Measurements from ENCODE around the gene HPN. TPM values are rescaled to one million over a fixed set of nuclear protein-coding genes. Genes with fewer than 3 reads are reported as not detected.
"Not testable (repeated sequence)": the region's sequence is repeated elsewhere in the genome, so short reads cannot be mapped to it uniquely, and the experiment has no call there.

HPN gene
- polyA plus RNA-seq, 6 donors from 2014 or later, result not detected

- no peak overlapping the region for H3K27ac Mint-ChIP-seq
- DNase-seq (no peak), ATAC-seq (ENCODE audit: low read depth in 2 of 2) (no peak)
- H3K4me1 Mint-ChIP-seq, result peaks cover 5 to 28% (median 12%) of the 10 kb centered on the region in 3 donors
- peaks cover 0 to 4% (median 0%) of the 10 kb centered on the region in 3 donors for H3K27me3 Mint-ChIP-seq
- no peaks in the 10 kb centered on the region for H3K36me3 Mint-ChIP-seq
- no peak overlapping the region for H3K4me3 Mint-ChIP-seq
- H3K9me3 Mint-ChIP-seq, result no peaks in the 10 kb centered on the region
Observed at GRCh38 chr19:35093430-35093829, 51.9 kb downstream of the HPN start.

GRCh38 chr19:35093941-35094647 is 52.6 kb downstream of the HPN start:
- Mint-ChIP-seq H3K27me3 (peaks cover 0 to 4% (median 0%) of the 10 kb centered on the region in 3 donors), H3K4me1 (peaks cover 0 to 21% (median 5%) of the 10 kb centered on the region in 3 donors), H3K4me3 (no peak overlapping the region), H3K27ac (no peak overlapping the region), H3K36me3 (no peaks in the 10 kb centered on the region), H3K9me3 (no peaks in the 10 kb centered on the region)
- no peak for ATAC-seq (ENCODE audit: low read depth in 2 of 2)
- DNase-seq, result no peak

- Mint-ChIP-seq H3K4me3 (no peak overlapping the region), H3K27me3 (peaks cover 0 to 4% (median 0%) of the 10 kb centered on the region in 3 donors), H3K27ac (no peak overlapping the region), H3K9me3 (no peaks in the 10 kb centered on the region), H3K36me3 (no peaks in the 10 kb centered on the region), H3K4me1 (peaks cover 0 to 16% (median 4%) of the 10 kb centered on the region in 3 donors)
- ATAC-seq (ENCODE audit: low read depth in 2 of 2) (no peak), DNase-seq (no peak)
Observed at GRCh38 chr19:35094656-35095055, 53.1 kb downstream of the HPN start.

GRCh38 chr19:35095667-35096368 is 54.3 kb downstream of the HPN start:
- DNase-seq (no peak), ATAC-seq (ENCODE audit: low read depth in 2 of 2) (no peak)
- Mint-ChIP-seq H3K36me3 (no peaks in the 10 kb centered on the region), H3K27me3 (peaks cover 0 to 4% (median 0%) of the 10 kb centered on the region in 3 donors), H3K27ac (peak overlapping the region in 2 of 6 donors; percentile 9 to 30), H3K4me1 (peaks cover 0 to 5% (median 0%) of the 10 kb centered on the region in 3 donors), H3K9me3 (no peaks in the 10 kb centered on the region), H3K4me3 (no peak overlapping the region)

- H3K4me3 Mint-ChIP-seq, result no peak overlapping the region
- no peaks in the 10 kb centered on the region for H3K36me3 Mint-ChIP-seq
- H3K27ac Mint-ChIP-seq, result peak overlapping the region in 2 of 6 donors; percentile 22 to 29
- H3K4me1 Mint-ChIP-seq, result peaks cover 0 to 3% (median 0%) of the 10 kb centered on the region in 3 donors
- no peak for ATAC-seq (ENCODE audit: low read depth in 2 of 2)
- peaks cover 0 to 4% (median 0%) of the 10 kb centered on the region in 3 donors for H3K27me3 Mint-ChIP-seq
- DNase-seq, result no peak
- no peaks in the 10 kb centered on the region for H3K9me3 Mint-ChIP-seq
Observed at GRCh38 chr19:35098413-35099049, 57.0 kb downstream of the HPN start.

GRCh38 chr19:35099155-35099896 is 57.8 kb downstream of the HPN start:
- Mint-ChIP-seq H3K4me1 (peaks cover 0 to 3% (median 0%) of the 10 kb centered on the region in 3 donors), H3K4me3 (no peak overlapping the region), H3K27me3 (peaks cover 0 to 4% (median 0%) of the 10 kb centered on the region in 3 donors), H3K9me3 (no peaks in the 10 kb centered on the region), H3K36me3 (no peaks in the 10 kb centered on the region), H3K27ac (peak overlapping the region in 1 of 6 donors; percentile 29)
- ATAC-seq (ENCODE audit: low read depth in 2 of 2) (no peak), DNase-seq (no peak)

GRCh38 chr19:35099897-35100275 is 58.4 kb downstream of the HPN start:
- Mint-ChIP-seq H3K36me3 (no peaks in the 10 kb centered on the region), H3K27ac (peak overlapping the region in 1 of 6 donors; percentile 37), H3K9me3 (no peaks in the 10 kb centered on the region), H3K4me3 (no peak overlapping the region), H3K27me3 (peaks cover 0 to 4% (median 0%) of the 10 kb centered on the region in 3 donors), H3K4me1 (peaks cover 0 to 3% (median 0%) of the 10 kb centered on the region in 3 donors)
- no peak for ATAC-seq (ENCODE audit: low read depth in 2 of 2)
- no peak for DNase-seq

- no peak for DNase-seq
- no peak overlapping the region for H3K4me3 Mint-ChIP-seq
- no peak overlapping the region for H3K27ac Mint-ChIP-seq
- H3K9me3 Mint-ChIP-seq, result no peaks in the 10 kb centered on the region
- H3K27me3 Mint-ChIP-seq, result peaks cover 0 to 2% (median 0%) of the 10 kb centered on the region in 3 donors
- H3K4me1 Mint-ChIP-seq, result peaks cover 0 to 2% (median 0%) of the 10 kb centered on the region in 3 donors
- ATAC-seq (ENCODE audit: low read depth in 2 of 2), result no peak
- no peaks in the 10 kb centered on the region for H3K36me3 Mint-ChIP-seq
Observed at GRCh38 chr19:35100588-35101533, 59.3 kb downstream of the HPN start.

GRCh38 chr19:35101949-35102348 is 60.4 kb downstream of the HPN start:
- ATAC-seq (ENCODE audit: low read depth in 2 of 2); H3K9me3 Mint-ChIP-seq; H3K4me1 Mint-ChIP-seq; H3K4me3 Mint-ChIP-seq; DNase-seq; H3K27ac Mint-ChIP-seq; H3K27me3 Mint-ChIP-seq; H3K36me3 Mint-ChIP-seq: not testable (repeated sequence)

- H3K27me3 Mint-ChIP-seq; H3K36me3 Mint-ChIP-seq; DNase-seq; H3K4me3 Mint-ChIP-seq; ATAC-seq (ENCODE audit: low read depth in 2 of 2); H3K9me3 Mint-ChIP-seq; H3K4me1 Mint-ChIP-seq: not testable (repeated sequence)
- peak overlapping the region in 1 of 6 donors; percentile 76 for H3K27ac Mint-ChIP-seq
Observed at GRCh38 chr19:35103614-35104013, 62.1 kb downstream of the HPN start.

- peaks cover 0 to 8% (median 0%) of the 10 kb centered on the region in 3 donors for H3K27me3 Mint-ChIP-seq
- H3K27ac Mint-ChIP-seq, result peak overlapping the region in 1 of 6 donors; percentile 76
- H3K9me3 Mint-ChIP-seq, result peaks cover 0 to 4% (median 0%) of the 10 kb centered on the region in 7 donors
- H3K4me3 Mint-ChIP-seq, result no peak overlapping the region
- peaks cover 2 to 5% (median 3%) of the 10 kb centered on the region in 3 donors for H3K4me1 Mint-ChIP-seq
- ATAC-seq (ENCODE audit: low read depth in 2 of 2), result no peak
- no peak for DNase-seq
- no peaks in the 10 kb centered on the region for H3K36me3 Mint-ChIP-seq
Observed at GRCh38 chr19:35104361-35104760, 62.8 kb downstream of the HPN start.

GRCh38 chr19:35105047-35105410 is 63.5 kb downstream of the HPN start:
- no peaks in the 10 kb centered on the region for H3K36me3 Mint-ChIP-seq
- H3K9me3 Mint-ChIP-seq, result peaks cover 0 to 4% (median 0%) of the 10 kb centered on the region in 7 donors
- H3K27me3 Mint-ChIP-seq, result peaks cover 0 to 14% (median 0%) of the 10 kb centered on the region in 3 donors
- H3K27ac Mint-ChIP-seq, result no peak overlapping the region
- no peak for ATAC-seq (ENCODE audit: low read depth in 2 of 2)
- H3K4me3 Mint-ChIP-seq, result no peak overlapping the region
- DNase-seq, result no peak
- peaks cover 2 to 5% (median 3%) of the 10 kb centered on the region in 3 donors for H3K4me1 Mint-ChIP-seq

Data from naive B cell (primary cell).